Esophagus squamous epithelium (tissue), 4 donors: Measurements from ENCODE around the gene THAP7.
"Not testable (repeated sequence)": the region's sequence is repeated elsewhere in the genome, so short reads cannot be mapped to it uniquely, and the experiment has no call there.

Source experiments
- CTCF ChIP-seq, 6 experiments: fragments of 450-650 bp in 4 of 6; fragments of 200-600 bp in 2 of 6; sonication (generic) in 2 of 6; IDR thresholded peaks; one replicate each; pipeline ENCODE4 v1.5.1; 2016 to 2019; ENCODE audit warnings: antibody characterized with exemption in 6 of 6, mild to moderate bottlenecking in 4 of 6, moderate library complexity in 4 of 6
- POLR2A ChIP-seq, 4 donors: fragments of 450-650 bp; IDR thresholded peaks; one replicate each; pipeline ENCODE4 v1.6.1; 2017; ENCODE audit warnings: antibody characterized with exemption in 4 of 4, mild to moderate bottlenecking in 4 of 4, moderate library complexity in 3 of 4

DNA sequence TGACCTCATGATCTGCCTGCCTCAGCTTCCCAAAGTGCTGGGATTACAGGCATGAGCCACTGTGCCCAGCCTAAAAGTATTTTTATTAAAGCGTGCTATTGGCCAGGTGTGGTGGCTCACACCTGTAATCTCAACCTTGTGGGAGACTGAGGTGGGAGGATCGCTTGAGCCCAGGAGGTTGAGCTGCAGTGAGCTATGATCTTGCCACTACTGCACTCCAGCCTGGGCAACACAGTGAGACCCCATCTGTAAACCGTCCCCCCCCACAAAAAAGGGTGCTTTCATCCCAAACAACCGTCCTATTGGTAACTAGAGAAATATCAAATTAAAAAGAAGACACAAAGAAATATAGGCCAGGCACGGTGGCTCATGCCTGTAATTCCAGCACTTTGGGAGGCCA lies 37.2 kb upstream of the THAP7 start:
- TF ChIP-seq CTCF, POLR2A (IDR thresholded peaks at IDR 0.05): not testable (repeated sequence)
